Suprapubic skin (tissue), 3 donors: ENCODE data around the gene RTL9.
"Not testable (repeated sequence)": the region's sequence is repeated elsewhere in the genome, so short reads cannot be mapped to it uniquely, and the experiment has no call there.

Source experiments
- CTCF ChIP-seq, 2 donors: fragments of 200-600 bp in 1 of 2; fragments of 450-650 bp in 1 of 2; sonication (generic) in 1 of 2; IDR thresholded peaks; one replicate each; pipeline ENCODE4 v1.5.1; 2016 to 2019; ENCODE audit warnings: antibody characterized with exemption in 2 of 2, mild to moderate bottlenecking in 1 of 2, moderate library complexity in 1 of 2
- POLR2A ChIP-seq, 2 donors: fragments of 450-650 bp; IDR thresholded peaks; one replicate each; pipeline ENCODE4 v1.6.1; 2017; ENCODE audit warnings: antibody characterized with exemption in 2 of 2, mild to moderate bottlenecking in 2 of 2, moderate library complexity in 2 of 2

GRCh38 chrX:110328613-110329012, 30.0 kb upstream of the RTL9 start:
- not testable (repeated sequence) for TF ChIP-seq CTCF, POLR2A (IDR thresholded peaks at IDR 0.05)
